ENCODE data around the gene ARHGEF6. TPM values are rescaled to one million over a fixed set of nuclear protein-coding genes. Genes with fewer than 3 reads are reported as not detected.

The ARHGEF6 gene
- total RNA-seq, 3 donors from 2014 or later = 43.6 to 120 (median 55.8) TPM

- H3K4me3 ChIP-seq = no peak overlapping the region
- DNase-seq (ENCODE audit: low spot score in 2 of 2) = no peak
- H3K36me3 ChIP-seq = no peaks in the 10 kb centered on the region
- intact Hi-C loops (cut with DNase I; ENCODE audit: low total_unique reads) = no loop called here
- no peaks in the 10 kb centered on the region for H3K9me3 ChIP-seq
- H3K4me1 ChIP-seq = no peaks in the 10 kb centered on the region
- H3K27me3 ChIP-seq = peaks cover 0 to 23% of the 10 kb centered on the region in 2 donors
- TF ChIP-seq POLR2AphosphoS5 (IDR thresholded peaks at IDR 0.05) = no peak
- no peak for TF ChIP-seq POLR2A (IDR thresholded peaks at IDR 0.05)
- no peak for TF ChIP-seq CTCF (IDR thresholded peaks at IDR 0.05)
- H3K27ac ChIP-seq = peak overlapping the region in 1 of 2 donors; percentile 45
Measured at GRCh38 chrX:136745215-136746173, 35.2 kb downstream of the ARHGEF6 start.

GRCh38 chrX:136742721-136743379, 37.9 kb downstream of the ARHGEF6 start:
- Histone ChIP-seq H3K36me3 (no peaks in the 10 kb centered on the region), H3K27ac (no peak overlapping the region), H3K4me1 (no peaks in the 10 kb centered on the region), H3K27me3 (peaks cover 0 to 22% of the 10 kb centered on the region in 2 donors), H3K4me3 (no peak overlapping the region), H3K9me3 (no peaks in the 10 kb centered on the region)
- intact Hi-C loops (cut with DNase I; ENCODE audit: low total_unique reads) = no loop called here
- no peak for DNase-seq (ENCODE audit: low spot score in 2 of 2)
- TF ChIP-seq POLR2A (IDR thresholded peaks at IDR 0.05) (no peak), CTCF (IDR thresholded peaks at IDR 0.05) (no peak), POLR2AphosphoS5 (IDR thresholded peaks at IDR 0.05) (no peak)

- no peaks in the 10 kb centered on the region for H3K9me3 ChIP-seq
- H3K36me3 ChIP-seq = no peaks in the 10 kb centered on the region
- no peak overlapping the region for H3K4me3 ChIP-seq
- no peak overlapping the region for H3K27ac ChIP-seq
- no peak for TF ChIP-seq POLR2AphosphoS5 (IDR thresholded peaks at IDR 0.05)
- no peaks in the 10 kb centered on the region for H3K4me1 ChIP-seq
- H3K27me3 ChIP-seq = peaks cover 0 to 18% of the 10 kb centered on the region in 2 donors
- intact Hi-C loops (cut with DNase I; ENCODE audit: low total_unique reads) = no loop called here
- no peak for DNase-seq (ENCODE audit: low spot score in 2 of 2)
Measured at GRCh38 chrX:136738049-136738729, 42.5 kb downstream of the ARHGEF6 start.

- DNase-seq (ENCODE audit: low spot score in 2 of 2) = no peak
- no peak for TF ChIP-seq CTCF (IDR thresholded peaks at IDR 0.05)
- no peak for TF ChIP-seq POLR2A (IDR thresholded peaks at IDR 0.05)
- TF ChIP-seq POLR2AphosphoS5 (IDR thresholded peaks at IDR 0.05) = no peak
Measured at GRCh38 chrX:136736690-136737089, 44.0 kb downstream of the ARHGEF6 start.

GRCh38 chrX:136735601-136736000, 45.1 kb downstream of the ARHGEF6 start:
- H3K27ac ChIP-seq = no peak overlapping the region
- TF ChIP-seq CTCF (IDR thresholded peaks at IDR 0.05) (no peak), POLR2A (IDR thresholded peaks at IDR 0.05) (no peak), POLR2AphosphoS5 (IDR thresholded peaks at IDR 0.05) (no peak)
- no peak for DNase-seq (ENCODE audit: low spot score in 2 of 2)
- peaks cover 0 to 8% of the 10 kb centered on the region in 2 donors for H3K27me3 ChIP-seq
- H3K4me1 ChIP-seq = no peaks in the 10 kb centered on the region
- H3K4me3 ChIP-seq = no peak overlapping the region
- H3K36me3 ChIP-seq = no peaks in the 10 kb centered on the region
- H3K9me3 ChIP-seq = no peaks in the 10 kb centered on the region
- intact Hi-C loops (cut with DNase I; ENCODE audit: low total_unique reads) = no loop called here

More at GRCh38 chrX:136736690-136737089, 44.0 kb downstream of the ARHGEF6 start:
- no peaks in the 10 kb centered on the region for H3K36me3 ChIP-seq
- no peaks in the 10 kb centered on the region for H3K4me1 ChIP-seq
- intact Hi-C loops (cut with DNase I; ENCODE audit: low total_unique reads) = no loop called here
- H3K27ac ChIP-seq = no peak overlapping the region
- peaks cover 0 to 11% of the 10 kb centered on the region in 2 donors for H3K27me3 ChIP-seq
- no peak overlapping the region for H3K4me3 ChIP-seq
- no peaks in the 10 kb centered on the region for H3K9me3 ChIP-seq

Measured in breast epithelium (tissue), 4 donors.